Keratinocyte (primary cell): ENCODE data around the gene CEBPG.

Experiments used
- CTCF ChIP-seq, 3 experiments: IDR thresholded peaks in 1 of 3; conservative IDR thresholded peaks in 1 of 3; optimal IDR thresholded peaks in 1 of 3; 2 replicates in 2 of 3; 3 replicates in 1 of 3; pipeline versions ENCODE3 to v1.5.1; 2011; ENCODE audit warnings: low read length in 3 of 3, mild to moderate bottlenecking in 3 of 3, moderate library complexity in 2 of 3, control low read depth in 1 of 3, inconsistent platforms in 1 of 3; ENCODE audit not compliant: insufficient read depth in 2 of 3; ENCODE audit errors: extremely low read depth in 1 of 3
- EZH2 ChIP-seq: IDR thresholded peaks from one replicate; pipeline ENCODE4 v1.6.1; 2012; ENCODE audit warnings: inconsistent platforms, mild to moderate bottlenecking, low read length, moderate library complexity

- no peak for TF ChIP-seq CTCF (optimal IDR thresholded peaks at IDR 0.05 in 1 of 3, IDR thresholded peaks at IDR 0.05 in 1 of 3, conservative IDR thresholded peaks at IDR 0.05 in 1 of 3; ENCODE audit: extremely low read depth in 1 of 3, insufficient read depth in 2 of 3, low read length in 3 of 3)
- TF ChIP-seq EZH2, result no peak
Observed at GRCh38 chr19:33335446-33335845, 38.1 kb upstream of the CEBPG start.
